ENCODE results near the gene SYNCRIP. TPM values are rescaled to one million over a fixed set of nuclear protein-coding genes. Genes with fewer than 3 reads are reported as not detected.

The SYNCRIP gene
- total and polyA plus RNA-seq, 2 of the 4 experiments (the other 2 are of a cell fraction): 50.1 to 59.3 TPM

DNA sequence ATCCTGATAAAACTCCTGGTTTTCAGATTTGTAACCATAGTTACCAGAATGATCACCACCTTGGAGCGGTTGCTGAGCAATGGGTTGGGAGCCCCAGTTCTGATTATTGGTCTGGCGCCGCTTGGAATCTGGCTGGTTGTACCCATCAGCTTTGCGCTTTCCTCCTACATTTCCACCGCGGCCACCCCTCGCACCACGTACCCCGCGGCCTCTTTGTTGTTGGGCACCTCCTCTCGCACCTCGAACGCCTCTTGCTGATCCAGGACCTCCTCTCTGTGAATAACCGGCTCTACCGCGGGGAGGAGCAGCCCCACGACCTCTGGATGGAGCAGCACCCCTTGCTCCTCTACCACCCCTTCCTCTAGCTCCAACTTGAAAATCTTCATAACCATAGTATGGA, 27.9 kb downstream of the SYNCRIP start:
- WGBS, 2 experiments (ENCODE audit: extremely low coverage in 2 of 2, insufficient read length in 1 of 2): 95% methylated on average over 12 of the region's 17 CpGs; no CpG with 5 or more reads in 1 of the 2 experiments
- H2AK5ac ChIP-seq (ENCODE audit: low read depth, low read length): no peak overlapping the region
- no peak overlapping the region for H2BK15ac ChIP-seq (ENCODE audit: low read depth, low read length)
- no peak overlapping the region for H3K14ac ChIP-seq (replicated peaks; ENCODE audit: low read depth, low read length)
- intact Hi-C loops (cut with micrococcal nuclease): no loop called here
- no peak overlapping the region for H3K18ac ChIP-seq (ENCODE audit: low read depth, low read length)
- no peaks in the 10 kb centered on the region for H3K4me1 ChIP-seq (ENCODE audit: control insufficient read depth, insufficient read depth, low read length)
- H2BK5ac ChIP-seq (ENCODE audit: low read depth, low read length, poor library complexity, severe bottlenecking): no peak overlapping the region
- H3K27me3 ChIP-seq (ENCODE audit: control insufficient read depth, insufficient read depth, low read length): no peaks in the 10 kb centered on the region
- in situ Hi-C loops (cut with MboI; ENCODE audit: low sequenced_read_pairs): no loop called here
- H3K36me3 ChIP-seq (ENCODE audit: control insufficient read depth, insufficient read depth, low read length): peaks cover 43% of the 10 kb centered on the region
- no peak overlapping the region for H3K56ac ChIP-seq (ENCODE audit: extremely low read depth, insufficient read depth, low read length)
- ATAC-seq (ENCODE audit: low read depth) (no peak), DNase-seq (no peak)
- H2BK120ac ChIP-seq (ENCODE audit: low read depth, low read length): no peak overlapping the region
- no peak overlapping the region for H3K27ac ChIP-seq (ENCODE audit: insufficient read depth, low read length)
- no peak overlapping the region for H2BK20ac ChIP-seq (ENCODE audit: low read depth, low read length)
- H4K91ac ChIP-seq (ENCODE audit: insufficient read depth, low read depth, low read length): no peak overlapping the region
- no peak overlapping the region for H3K4me3 ChIP-seq (ENCODE audit: insufficient read depth, low read depth, low read length)
- ChIA-PET POLR2A (ENCODE audit: unreplicated experiment) (no interaction called here), CTCF (no interaction called here)
- no peak overlapping the region for H3K23ac ChIP-seq (ENCODE audit: low read depth, low read length)
- H3K4me2 ChIP-seq (ENCODE audit: low read depth, low read length): no peak overlapping the region
- peaks cover 31 to 48% of the 10 kb centered on the region in 2 experiments for H3K79me1 ChIP-seq (ENCODE audit: low read depth in 1 of 2, low read length in 2 of 2)
- no peak overlapping the region for H3K4ac ChIP-seq (ENCODE audit: low read depth, low read length)
- peaks cover 24% of the 10 kb centered on the region for H4K20me1 ChIP-seq (ENCODE audit: insufficient read depth, low read length)
- H2AK9ac ChIP-seq (replicated peaks; ENCODE audit: low read depth, low read length, poor library complexity): no peak overlapping the region
- no peak overlapping the region for H4K8ac ChIP-seq (ENCODE audit: low read depth in 2 of 2, low read length in 2 of 2)
- no peaks in the 10 kb centered on the region for H3K9me3 ChIP-seq (ENCODE audit: control insufficient read depth, insufficient read depth, low read length)
- H4K5ac ChIP-seq (ENCODE audit: low read depth, low read length): no peak overlapping the region
- dilution Hi-C loops (cut with HindIII; ENCODE audit: low sequenced_read_pairs, unreplicated experiment): no loop called here
- H3K9me1 ChIP-seq (ENCODE audit: insufficient read depth, low read length): peaks cover under 1% of the 10 kb centered on the region; the same call in 1 of the 2 replicates
- no peak overlapping the region for H2AFZ ChIP-seq (replicated peaks; ENCODE audit: low read length, poor library complexity)
- TF ChIP-seq, protein P1, sequence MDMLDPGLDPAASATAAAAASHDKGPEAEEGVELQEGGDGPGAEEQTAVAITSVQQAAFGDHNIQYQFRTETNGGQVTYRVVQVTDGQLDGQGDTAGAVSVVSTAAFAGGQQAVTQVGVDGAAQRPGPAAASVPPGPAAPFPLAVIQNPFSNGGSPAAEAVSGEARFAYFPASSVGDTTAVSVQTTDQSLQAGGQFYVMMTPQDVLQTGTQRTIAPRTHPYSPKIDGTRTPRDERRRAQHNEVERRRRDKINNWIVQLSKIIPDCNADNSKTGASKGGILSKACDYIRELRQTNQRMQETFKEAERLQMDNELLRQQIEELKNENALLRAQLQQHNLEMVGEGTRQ (IDR thresholded peaks at IDR 0.05; ENCODE audit: low read depth, low read length): no peak
- TF ChIP-seq, protein P2, sequence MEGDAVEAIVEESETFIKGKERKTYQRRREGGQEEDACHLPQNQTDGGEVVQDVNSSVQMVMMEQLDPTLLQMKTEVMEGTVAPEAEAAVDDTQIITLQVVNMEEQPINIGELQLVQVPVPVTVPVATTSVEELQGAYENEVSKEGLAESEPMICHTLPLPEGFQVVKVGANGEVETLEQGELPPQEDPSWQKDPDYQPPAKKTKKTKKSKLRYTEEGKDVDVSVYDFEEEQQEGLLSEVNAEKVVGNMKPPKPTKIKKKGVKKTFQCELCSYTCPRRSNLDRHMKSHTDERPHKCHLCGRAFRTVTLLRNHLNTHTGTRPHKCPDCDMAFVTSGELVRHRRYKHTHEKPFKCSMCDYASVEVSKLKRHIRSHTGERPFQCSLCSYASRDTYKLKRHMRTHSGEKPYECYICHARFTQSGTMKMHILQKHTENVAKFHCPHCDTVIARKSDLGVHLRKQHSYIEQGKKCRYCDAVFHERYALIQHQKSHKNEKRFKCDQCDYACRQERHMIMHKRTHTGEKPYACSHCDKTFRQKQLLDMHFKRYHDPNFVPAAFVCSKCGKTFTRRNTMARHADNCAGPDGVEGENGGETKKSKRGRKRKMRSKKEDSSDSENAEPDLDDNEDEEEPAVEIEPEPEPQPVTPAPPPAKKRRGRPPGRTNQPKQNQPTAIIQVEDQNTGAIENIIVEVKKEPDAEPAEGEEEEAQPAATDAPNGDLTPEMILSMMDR (conservative IDR thresholded peaks at IDR 0.05; ENCODE audit: low read depth, low read length): no peak
- TSS peak; percentile 25 for BruUV-seq (replicated peaks)
- no peak overlapping the region for H3K9ac ChIP-seq (ENCODE audit: low read depth, low read length)

Data from IMR-90 (cell line).